Activated CD4-positive, alpha-beta T cell treated with anti-CD3 and anti-CD28 coated beads for 4 hours (primary cell): ENCODE results near the gene WWOX.
"Not testable (repeated sequence)": the region's sequence is repeated elsewhere in the genome, so short reads cannot be mapped to it uniquely, and the experiment has no call there.

Experiments used
- DNase-seq, 2 donors: peaks; one replicate each; pipeline ENCODE4 v3.0.0-alpha.2; 2020

Gene WWOX

GRCh38 chr16:79212114-79212791, 1112.8 kb downstream of the WWOX start:
- DNase-seq: no peak

DNA sequence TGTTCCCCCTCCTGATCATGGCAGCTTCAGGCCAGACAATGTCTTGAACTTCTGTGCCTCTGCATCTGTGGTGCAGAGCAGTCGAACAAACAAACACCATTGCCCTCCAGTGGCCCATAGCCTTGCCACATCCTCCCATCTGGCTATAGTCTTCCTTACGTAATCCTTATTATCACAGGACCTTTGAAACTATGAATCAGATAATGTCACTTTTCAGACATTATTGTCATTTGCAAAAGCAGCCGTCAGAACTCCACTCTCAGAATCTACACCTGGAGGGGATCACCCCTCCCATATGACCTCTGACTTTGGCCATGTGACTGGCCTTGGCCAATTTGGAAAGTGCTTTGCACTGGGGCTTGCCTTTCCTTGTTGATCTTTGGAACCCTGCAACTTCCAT, 1113.8 kb downstream of the WWOX start:
- DNase-seq: no peak

- no peak for DNase-seq
Measured at GRCh38 chr16:79215289-79215688, 1115.8 kb downstream of the WWOX start.

DNA sequence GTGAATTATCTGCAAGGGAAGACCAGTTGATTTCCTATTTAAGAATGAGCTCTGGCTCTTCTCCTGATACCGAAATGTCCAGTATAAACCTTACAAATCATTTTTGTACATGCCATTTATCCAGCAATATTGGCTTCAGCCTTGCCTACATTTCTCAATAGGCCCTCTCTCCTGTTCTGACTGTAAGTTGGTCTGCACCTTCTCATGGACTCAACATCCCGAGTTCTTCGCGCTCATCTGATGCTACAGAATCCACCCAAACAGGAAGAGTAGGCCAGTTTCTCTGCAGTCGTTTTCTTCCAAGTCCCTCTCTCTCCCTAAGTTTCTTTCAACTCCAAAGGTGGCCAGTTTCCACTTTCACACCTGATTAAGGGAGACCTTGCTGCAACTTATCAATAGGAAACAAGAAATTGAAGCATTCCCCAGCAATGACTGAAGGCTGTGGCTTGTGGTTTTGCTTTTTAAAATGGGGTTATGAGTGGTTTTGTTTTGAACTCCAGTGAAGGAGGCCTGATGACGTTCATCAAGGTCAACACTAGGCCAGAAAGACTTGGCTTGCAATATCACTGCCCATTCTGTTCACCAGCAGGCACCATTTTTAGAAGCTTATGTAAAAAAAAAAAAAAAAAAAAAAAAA, 1118.0 kb downstream of the WWOX start:
- DNase-seq: peak in 1 of 2 donors; percentile 21

DNA sequence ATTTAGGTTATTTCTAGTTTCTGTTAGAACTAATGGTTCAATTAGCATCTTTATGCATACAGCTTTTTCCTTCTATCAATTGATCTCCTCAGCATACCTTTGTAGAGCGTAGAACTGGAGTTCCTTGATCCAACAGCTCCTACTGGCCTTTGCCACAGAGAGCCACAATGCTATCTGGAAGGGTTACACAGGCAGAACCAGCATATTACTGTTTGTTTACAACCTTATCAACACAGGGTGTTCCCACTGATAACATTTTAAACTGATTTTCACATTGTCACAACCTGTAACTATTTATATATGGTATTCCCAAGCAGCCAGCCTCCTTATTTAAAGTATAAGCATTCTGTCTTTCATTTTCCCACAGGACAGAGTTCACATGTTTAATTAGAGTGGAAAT, 1118.9 kb downstream of the WWOX start:
- no peak for DNase-seq

DNA sequence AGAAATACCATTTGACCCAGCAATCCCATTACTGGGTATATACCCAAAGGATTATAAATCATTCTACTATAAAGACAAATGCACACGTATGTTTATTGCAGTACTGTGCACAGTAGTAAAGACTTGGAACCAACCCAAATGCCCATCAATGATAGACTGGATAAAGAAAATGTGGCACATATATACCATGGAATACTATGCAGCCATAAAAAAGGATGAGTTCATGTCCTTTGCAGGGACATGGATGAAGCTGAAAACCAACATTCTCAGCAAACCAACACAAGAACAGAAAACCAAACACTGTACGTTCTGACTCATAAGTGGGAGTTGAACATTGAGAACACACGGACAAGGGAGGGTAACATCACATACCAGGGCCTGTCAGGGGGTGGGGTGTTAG, 1126.5 kb downstream of the WWOX start:
- not testable (repeated sequence) for DNase-seq

GRCh38 chr16:79229361-79229760, 1129.9 kb downstream of the WWOX start:
- no peak for DNase-seq

DNA sequence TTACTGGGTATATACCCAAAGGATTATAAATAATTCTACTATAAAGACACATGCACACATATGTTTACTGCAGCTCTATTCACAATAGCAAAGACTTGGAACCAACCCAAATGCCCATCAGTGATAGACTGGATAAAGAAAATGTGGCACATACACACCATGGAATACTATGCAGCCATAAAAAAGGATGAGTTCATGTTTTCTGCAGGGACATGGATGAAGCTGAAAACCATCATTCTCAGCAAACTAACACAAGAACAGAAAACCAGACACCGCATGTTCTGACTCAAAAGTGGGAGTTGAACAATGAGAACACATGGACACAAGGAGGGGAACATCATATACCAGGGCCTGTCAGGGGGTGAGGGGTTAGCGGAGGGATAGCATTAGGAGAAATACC, 1146.2 kb downstream of the WWOX start:
- not testable (repeated sequence) for DNase-seq

DNA sequence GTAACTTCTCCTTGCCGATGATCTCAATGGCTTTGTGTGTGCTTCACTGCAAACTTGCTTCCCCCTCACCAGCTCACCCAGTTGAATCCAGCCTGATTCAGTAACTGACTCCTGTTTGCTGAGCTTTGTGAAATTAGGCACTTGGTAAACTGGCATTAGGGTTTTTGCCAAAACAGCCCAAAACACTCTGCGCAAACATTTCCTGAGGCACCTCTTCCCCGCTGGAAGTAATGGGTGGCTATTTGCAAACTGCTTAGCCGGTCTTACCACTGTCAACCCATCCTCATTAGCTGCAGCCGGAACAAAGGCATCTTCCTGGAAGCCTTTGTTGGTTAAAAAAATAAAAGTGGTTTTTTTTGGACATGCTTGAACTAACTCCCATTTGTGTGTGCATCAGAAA, 1147.9 kb downstream of the WWOX start:
- no peak for DNase-seq

DNA sequence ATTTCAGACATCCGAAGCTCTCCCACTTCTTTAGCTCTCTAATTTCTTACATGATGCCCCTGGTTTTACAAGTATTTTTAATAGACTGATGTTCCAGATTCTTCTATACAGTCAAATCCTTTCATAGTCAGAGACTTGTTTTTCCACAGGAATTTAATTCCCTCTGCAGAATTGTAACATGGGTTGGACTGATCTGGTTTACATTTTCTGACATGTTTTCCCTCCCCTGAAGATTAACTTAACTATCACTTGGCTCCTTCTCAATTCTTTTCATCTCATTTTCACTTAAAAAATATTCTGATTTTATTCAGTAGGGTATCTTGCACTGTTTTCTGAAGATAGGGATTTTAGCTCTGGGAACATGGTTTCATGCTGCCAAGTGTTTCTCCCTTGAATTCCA, 1148.9 kb downstream of the WWOX start:
- no peak for DNase-seq

DNA sequence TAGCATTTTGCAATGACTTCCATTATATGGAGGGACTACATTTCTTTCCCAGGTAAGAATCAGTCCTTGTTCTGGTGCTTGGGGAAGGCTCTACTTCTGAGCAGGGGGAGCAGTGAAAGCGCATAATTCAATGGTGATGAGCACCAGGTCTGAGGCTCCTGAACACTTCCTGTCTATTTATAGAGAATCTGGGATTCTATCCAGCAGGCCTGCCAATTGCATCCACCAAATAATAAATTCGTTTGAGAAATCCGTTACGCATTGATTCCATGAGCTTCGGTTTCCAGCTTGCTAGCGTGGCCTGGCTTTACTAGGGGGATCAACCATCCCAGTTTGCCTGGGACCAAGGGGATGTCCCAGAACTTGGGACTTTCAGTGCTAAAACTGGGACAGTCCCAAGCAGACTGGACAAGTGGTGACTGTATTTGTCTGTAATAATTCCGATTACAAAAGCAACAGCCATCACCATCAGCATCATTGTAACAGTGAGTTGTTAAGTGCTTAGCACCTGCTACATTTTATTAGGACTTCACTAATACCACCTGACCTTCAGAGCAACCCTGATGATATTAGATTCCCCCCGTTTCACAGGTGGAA, 1151.1 kb downstream of the WWOX start:
- DNase-seq: no peak

DNA sequence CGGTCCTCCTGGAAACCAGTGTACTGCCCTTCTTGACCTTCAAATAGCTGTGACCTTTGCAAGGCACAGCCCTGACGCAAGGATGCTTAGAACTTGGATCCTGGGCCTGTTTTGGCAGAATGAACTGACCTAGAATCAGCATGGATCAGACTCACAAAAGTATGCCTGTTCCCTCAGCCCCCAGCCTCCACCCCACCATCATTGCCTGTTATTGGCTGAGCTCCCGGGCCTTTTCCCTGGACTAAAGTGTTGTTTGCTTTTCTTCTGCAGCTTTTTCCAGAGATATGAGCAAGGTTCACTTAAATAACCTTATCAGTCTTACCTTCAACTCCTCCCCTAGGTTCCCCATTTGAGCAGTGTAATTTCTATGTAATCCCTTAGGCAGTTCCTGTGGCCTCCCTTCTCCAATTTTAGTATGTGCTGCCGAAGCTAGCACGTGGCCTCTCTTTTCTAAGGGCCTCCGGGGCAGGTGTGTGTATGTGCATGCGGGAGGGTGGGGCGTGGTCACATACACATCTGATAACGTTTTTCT, 1153.7 kb downstream of the WWOX start:
- no peak for DNase-seq

GRCh38 chr16:79257953-79258490, 1158.6 kb downstream of the WWOX start:
- DNase-seq: no peak

- DNase-seq: not testable (repeated sequence)
Measured at GRCh38 chr16:79260890-79261289, 1161.4 kb downstream of the WWOX start.

GRCh38 chr16:79261481-79261940, 1162.1 kb downstream of the WWOX start:
- peak; percentile 38 to 49 for DNase-seq

DNA sequence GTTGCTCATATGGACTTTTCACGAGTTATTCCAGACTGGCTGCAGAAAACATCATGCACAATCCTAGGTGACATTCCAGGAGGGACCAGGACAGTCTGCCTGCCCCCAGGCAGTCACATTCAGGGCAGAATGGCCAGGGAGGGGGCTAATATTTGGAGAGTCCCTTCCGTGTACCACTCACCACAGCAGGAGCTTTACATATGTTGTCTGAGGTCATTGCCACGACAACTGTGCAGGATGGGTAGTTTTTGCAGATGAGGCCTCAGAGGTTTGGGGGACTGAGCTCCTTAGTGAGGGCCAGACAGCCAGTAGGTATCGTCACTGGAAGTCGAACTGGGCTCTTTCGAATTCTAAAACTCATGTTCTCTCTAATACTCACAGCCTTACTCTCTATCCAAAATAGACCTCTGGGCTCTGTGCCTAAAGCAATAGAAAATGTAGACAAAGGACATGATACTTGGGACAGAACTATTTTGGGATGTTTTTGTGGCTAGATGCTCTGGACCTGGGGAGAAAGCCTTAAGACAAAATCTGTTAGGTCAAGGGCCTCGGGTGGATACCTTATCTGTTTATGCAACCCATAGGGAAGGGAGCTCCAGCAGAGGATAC, 1162.6 kb downstream of the WWOX start:
- no peak for DNase-seq
